Hepatocyte (in vitro differentiated cells): ENCODE measurements around the gene SCFD2. TPM values are rescaled to one million over a fixed set of nuclear protein-coding genes. Genes with fewer than 3 reads are reported as not detected.
A peak's percentile ranks its signal among the peaks of the same experiment; 100 is the strongest.

ENCODE experiments used
- DNase-seq: peaks from one replicate; pipeline ENCODE4 v3.0.0-alpha.2; 2016; ENCODE audit warnings: low spot score
- H2AFZ ChIP-seq: fragments of 200-600 bp; sonication (generic); 2 replicates; pipeline ENCODE4 v1.6.0; 2016; ENCODE audit warnings: antibody characterized with exemption, mild to moderate bottlenecking
- H3K27ac ChIP-seq: fragments of 200-600 bp; sonication (generic); 2 replicates; pipeline ENCODE4 v1.5.1; 2016; ENCODE audit warnings: mild to moderate bottlenecking
- H3K27me3 ChIP-seq: fragments of 200-600 bp; sonication (generic); 2 replicates; pipeline ENCODE4 v1.6.1; 2016
- H3K36me3 ChIP-seq: fragments of 200-600 bp; sonication (generic); replicated peaks from 2 replicates; pipeline ENCODE4 v1.5.1; 2016; ENCODE audit warnings: low read depth; ENCODE audit not compliant: insufficient read depth
- H3K4me1 ChIP-seq: fragments of 200-600 bp; sonication (generic); 2 replicates; pipeline ENCODE4 v1.5.1; 2016; ENCODE audit warnings: mild to moderate bottlenecking, moderate library complexity; ENCODE audit not compliant: insufficient read depth
- H3K4me2 ChIP-seq: fragments of 200-600 bp; sonication (generic); 2 replicates; pipeline ENCODE4 v1.6.0; 2016
- H3K4me3 ChIP-seq: fragments of 200-600 bp; sonication (generic); 2 replicates; pipeline ENCODE4 v1.5.1; 2016; ENCODE audit warnings: mild to moderate bottlenecking
- H3K79me2 ChIP-seq: fragments of 200-600 bp; sonication (generic); 2 replicates; pipeline ENCODE4 v1.6.0; 2017; ENCODE audit warnings: mild to moderate bottlenecking
- H3K9me2 ChIP-seq: fragments of 200-600 bp; sonication (generic); replicated peaks from 2 replicates; pipeline ENCODE4 v1.6.0; 2017; ENCODE audit warnings: mild to moderate bottlenecking; ENCODE audit not compliant: insufficient read depth
- H3K9me3 ChIP-seq: fragments of 200-600 bp; sonication (generic); 2 replicates; pipeline ENCODE4 v1.5.1; 2016; ENCODE audit warnings: low read depth, mild to moderate bottlenecking
- H4K20me1 ChIP-seq: fragments of 200-600 bp; sonication (generic); 2 replicates; pipeline ENCODE4 v1.6.0; 2016; ENCODE audit warnings: mild to moderate bottlenecking; ENCODE audit not compliant: insufficient read depth, poor library complexity, severe bottlenecking
- EZH2 ChIP-seq: fragments of 200-600 bp; sonication (generic); IDR thresholded peaks from 2 replicates; pipeline ENCODE4 v1.6.1; 2016; ENCODE audit warnings: antibody characterized with exemption, mild to moderate bottlenecking, borderline replicate concordance
- EZH2phosphoT487 ChIP-seq: fragments of 200-600 bp; sonication (generic); IDR thresholded peaks from one replicate; pipeline ENCODE4 v1.6.1; 2018; ENCODE audit warnings: antibody characterized with exemption, mild to moderate bottlenecking, low read depth, moderate library complexity; ENCODE audit not compliant: unreplicated experiment, severe bottlenecking
- WGBS: methylation state at CpG from one replicate; pipeline ENCODE4 v1.1.6; 2016; ENCODE audit warnings: low lambda C conversion rate; ENCODE audit errors: missing lambda C conversion rate; 5-methylcytosine and 5-hydroxymethylcytosine counted together
- polyA plus RNA-seq: library from polyadenylated mRNA; unstranded; fragments of >200 nt; fragmentation: Nextera tagmentation; extraction: Ambion mirVana; gene quantifications from 2 replicates; pipeline ENCODE4 v1.2.1, GENCODE V29; 2016
- total RNA-seq: library from RNA; depleted of rRNA; stranded (reverse); fragments of >200 nt; gene quantifications from 2 replicates; pipeline ENCODE4 v1.2.3, GENCODE V29; 2014
- TF ChIP-seq, protein P1 (sequence below): fragments of 200-600 bp; sonication (generic); IDR thresholded peaks from 2 replicates; pipeline ENCODE4 v1.5.1; 2016; ENCODE audit warnings: antibody characterized with exemption, mild to moderate bottlenecking; ENCODE audit not compliant: poor library complexity

Gene SCFD2
- total and polyA plus RNA-seq, 2 experiments from 2014 or later, result 8.4 to 15.7 TPM

DNA sequence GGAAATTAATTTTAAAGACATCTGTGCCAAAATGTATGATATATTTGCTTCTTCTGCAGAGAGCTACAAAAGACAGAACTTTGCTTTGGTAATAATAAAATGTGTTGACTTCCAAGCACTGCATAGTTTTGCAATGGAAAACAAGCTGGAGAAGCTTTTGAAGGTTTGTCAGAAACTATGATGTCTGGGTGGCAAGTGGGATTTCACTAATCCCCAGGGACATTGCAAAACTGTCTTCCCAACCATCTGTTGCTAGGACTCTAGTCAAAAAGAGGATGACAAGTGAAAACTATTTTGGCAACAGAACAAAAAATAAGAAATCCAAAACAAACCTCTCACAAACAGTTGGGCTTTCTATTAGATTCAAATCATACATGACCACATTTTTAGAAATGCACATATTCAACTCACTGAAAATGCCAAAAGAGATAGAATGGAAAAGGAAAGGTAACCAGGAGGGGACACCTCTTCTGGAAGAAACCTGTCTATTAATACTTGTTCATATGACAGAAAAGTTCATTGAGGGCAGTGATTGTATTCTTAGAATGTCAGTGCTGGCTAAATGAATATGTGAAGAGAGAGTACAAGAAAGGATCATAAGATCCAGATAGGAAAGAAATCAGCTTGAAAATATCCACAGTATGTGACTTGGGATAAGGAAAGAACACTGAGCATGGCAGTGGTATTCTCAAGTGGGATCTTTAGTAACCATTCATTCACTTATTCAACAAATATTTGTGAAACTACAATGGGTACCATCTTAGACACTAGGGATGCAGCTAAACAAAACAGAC lies 275.7 kb downstream of the SCFD2 start:
- Histone ChIP-seq H3K4me3 (no peak overlapping the region), H3K36me3 (no peaks in the 10 kb centered on the region), H4K20me1 (no peaks in the 10 kb centered on the region), H3K27me3 (no peaks in the 10 kb centered on the region), H3K9me2 (no peaks in the 10 kb centered on the region), H3K4me2 (no peak overlapping the region), H3K9me3 (no peaks in the 10 kb centered on the region), H3K79me2 (no peaks in the 10 kb centered on the region), H2AFZ (no peak overlapping the region), H3K27ac (no peak overlapping the region), H3K4me1 (no peaks in the 10 kb centered on the region)
- TF ChIP-seq EZH2phosphoT487 (no peak), EZH2 (no peak)
- TF ChIP-seq, protein P1, sequence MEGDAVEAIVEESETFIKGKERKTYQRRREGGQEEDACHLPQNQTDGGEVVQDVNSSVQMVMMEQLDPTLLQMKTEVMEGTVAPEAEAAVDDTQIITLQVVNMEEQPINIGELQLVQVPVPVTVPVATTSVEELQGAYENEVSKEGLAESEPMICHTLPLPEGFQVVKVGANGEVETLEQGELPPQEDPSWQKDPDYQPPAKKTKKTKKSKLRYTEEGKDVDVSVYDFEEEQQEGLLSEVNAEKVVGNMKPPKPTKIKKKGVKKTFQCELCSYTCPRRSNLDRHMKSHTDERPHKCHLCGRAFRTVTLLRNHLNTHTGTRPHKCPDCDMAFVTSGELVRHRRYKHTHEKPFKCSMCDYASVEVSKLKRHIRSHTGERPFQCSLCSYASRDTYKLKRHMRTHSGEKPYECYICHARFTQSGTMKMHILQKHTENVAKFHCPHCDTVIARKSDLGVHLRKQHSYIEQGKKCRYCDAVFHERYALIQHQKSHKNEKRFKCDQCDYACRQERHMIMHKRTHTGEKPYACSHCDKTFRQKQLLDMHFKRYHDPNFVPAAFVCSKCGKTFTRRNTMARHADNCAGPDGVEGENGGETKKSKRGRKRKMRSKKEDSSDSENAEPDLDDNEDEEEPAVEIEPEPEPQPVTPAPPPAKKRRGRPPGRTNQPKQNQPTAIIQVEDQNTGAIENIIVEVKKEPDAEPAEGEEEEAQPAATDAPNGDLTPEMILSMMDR, result no peak
- DNase-seq, result peak; percentile 14

DNA sequence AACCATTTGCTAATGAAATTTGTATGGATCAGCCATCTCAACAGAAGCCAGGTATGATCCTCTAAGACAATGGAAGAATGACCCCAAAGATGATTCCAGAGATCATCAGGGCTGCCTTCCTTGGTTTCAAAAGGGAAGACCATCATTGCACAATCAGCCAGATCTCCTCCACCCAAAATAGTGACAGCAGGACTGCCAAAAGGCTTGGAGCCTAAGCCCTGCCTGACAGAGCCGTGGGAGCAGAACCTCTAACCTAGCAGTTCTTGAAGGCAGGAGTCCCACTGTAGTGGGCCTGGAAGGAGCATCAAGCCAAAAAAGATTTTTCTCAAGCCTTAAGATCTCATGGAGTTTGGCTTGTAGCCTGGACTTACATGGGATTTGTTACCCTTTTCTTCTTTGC lies 277.7 kb downstream of the SCFD2 start:
- Histone ChIP-seq H2AFZ (no peak overlapping the region), H3K4me3 (no peak overlapping the region), H3K4me1 (no peaks in the 10 kb centered on the region), H3K27me3 (no peaks in the 10 kb centered on the region), H3K79me2 (no peaks in the 10 kb centered on the region), H3K9me2 (no peaks in the 10 kb centered on the region), H4K20me1 (no peaks in the 10 kb centered on the region), H3K4me2 (no peak overlapping the region), H3K36me3 (no peaks in the 10 kb centered on the region), H3K27ac (no peak overlapping the region), H3K9me3 (no peaks in the 10 kb centered on the region)
- no peak for DNase-seq
- 39% methylated on average over 1 of the region's 1 CpG for WGBS
- no peak for TF ChIP-seq EZH2phosphoT487
- TF ChIP-seq EZH2, result no peak
- TF ChIP-seq, protein P1, result no peak

DNA sequence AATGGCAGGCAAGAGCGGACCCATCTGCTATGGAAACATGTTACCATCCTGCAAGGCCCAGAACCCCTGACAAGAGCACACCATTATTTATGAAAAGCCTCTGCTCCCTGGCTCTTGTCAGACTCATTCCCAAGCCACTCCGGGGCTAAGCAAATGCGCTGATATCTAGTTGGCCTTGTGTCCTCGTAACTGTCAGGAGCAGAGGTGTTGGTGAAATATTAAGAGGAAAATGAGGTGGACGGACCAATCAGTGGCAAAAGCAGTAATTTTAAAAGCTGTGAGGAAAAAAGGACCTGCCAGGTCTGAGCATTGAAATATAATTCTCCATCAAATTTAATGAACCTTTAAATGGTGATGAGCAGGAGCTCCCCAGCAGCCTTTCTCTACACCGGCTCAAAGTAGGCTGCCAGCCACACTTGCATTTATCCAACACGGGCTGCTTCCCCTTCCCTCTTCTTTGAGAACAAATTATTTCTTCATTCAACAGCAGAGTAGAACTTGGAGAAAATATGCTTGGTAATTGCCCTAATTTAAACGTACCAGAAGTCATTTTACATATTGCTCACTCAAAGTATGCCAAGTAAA lies 289.4 kb downstream of the SCFD2 start:
- H3K9me2 ChIP-seq, result no peaks in the 10 kb centered on the region
- WGBS, result 54% methylated on average over 8 of the region's 8 CpGs

More for the DNA sequence above, 289.4 kb downstream of the SCFD2 start:
- Histone ChIP-seq H4K20me1 (no peaks in the 10 kb centered on the region), H3K36me3 (no peaks in the 10 kb centered on the region), H3K27ac (no peak overlapping the region), H2AFZ (no peak overlapping the region), H3K4me1 (peaks cover 4% of the 10 kb centered on the region), H3K4me3 (no peak overlapping the region), H3K79me2 (no peaks in the 10 kb centered on the region), H3K4me2 (no peak overlapping the region), H3K9me3 (no peaks in the 10 kb centered on the region), H3K27me3 (no peaks in the 10 kb centered on the region)
- DNase-seq, result no peak
- TF ChIP-seq, protein P1, result no peak
- TF ChIP-seq EZH2 (no peak), EZH2phosphoT487 (no peak)
